Endothelial cell of umbilical vein (primary cell): ENCODE measurements around the gene SGSM2.

Source experiments
- JUN ChIP-seq: IDR thresholded peaks from 2 replicates; pipeline ENCODE4 v1.6.1; 2011; ENCODE audit warnings: borderline replicate concordance, low read depth; ENCODE audit not compliant: insufficient read length, insufficient read depth
- TF ChIP-seq, protein P1 (sequence below), 2 donors: IDR thresholded peaks; 1 replicate in 1 of 2; 2 replicates in 1 of 2; pipeline ENCODE4 v1.5.1; 2011; ENCODE audit warnings: low read length in 2 of 2, mild to moderate bottlenecking in 2 of 2, moderate library complexity in 2 of 2, control low read depth in 1 of 2, inconsistent platforms in 1 of 2, low read depth in 1 of 2; ENCODE audit not compliant: insufficient read depth in 1 of 2; ENCODE audit errors: extremely low read depth in 1 of 2

DNA sequence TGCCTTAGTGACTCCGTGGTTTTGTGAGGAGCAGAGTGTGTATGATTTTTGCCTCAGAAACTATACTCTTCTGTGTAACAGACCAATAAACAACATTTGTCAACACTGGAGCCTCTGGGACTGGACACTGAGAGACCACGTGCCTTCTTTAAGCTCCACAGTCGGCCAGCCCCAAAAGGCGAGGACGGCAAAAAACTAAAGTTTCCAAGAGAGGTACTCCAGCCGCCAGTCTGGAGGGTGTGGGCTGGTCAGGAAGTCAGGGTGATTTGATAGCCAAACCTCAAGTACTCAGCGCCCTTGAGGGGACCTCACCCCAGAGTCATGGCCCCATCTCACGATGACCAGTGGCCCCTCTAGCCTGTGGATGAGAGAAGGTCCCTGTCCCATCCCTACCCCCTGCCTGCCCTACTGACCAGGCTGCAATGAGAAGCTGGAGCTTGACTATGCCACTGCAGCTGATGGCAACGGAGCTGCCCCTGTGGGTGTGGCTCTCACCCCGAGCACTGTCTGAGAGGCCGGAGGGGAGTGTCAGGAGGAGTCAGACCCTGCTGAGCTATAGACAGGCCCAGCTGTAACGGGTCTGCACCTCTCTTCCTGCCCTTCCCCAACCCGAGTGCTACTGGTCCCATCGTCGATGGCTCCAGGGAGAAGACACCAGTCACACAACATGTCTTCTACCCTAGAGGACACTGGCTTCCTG lies 43.8 kb downstream of the SGSM2 start:
- TF ChIP-seq, protein P1, sequence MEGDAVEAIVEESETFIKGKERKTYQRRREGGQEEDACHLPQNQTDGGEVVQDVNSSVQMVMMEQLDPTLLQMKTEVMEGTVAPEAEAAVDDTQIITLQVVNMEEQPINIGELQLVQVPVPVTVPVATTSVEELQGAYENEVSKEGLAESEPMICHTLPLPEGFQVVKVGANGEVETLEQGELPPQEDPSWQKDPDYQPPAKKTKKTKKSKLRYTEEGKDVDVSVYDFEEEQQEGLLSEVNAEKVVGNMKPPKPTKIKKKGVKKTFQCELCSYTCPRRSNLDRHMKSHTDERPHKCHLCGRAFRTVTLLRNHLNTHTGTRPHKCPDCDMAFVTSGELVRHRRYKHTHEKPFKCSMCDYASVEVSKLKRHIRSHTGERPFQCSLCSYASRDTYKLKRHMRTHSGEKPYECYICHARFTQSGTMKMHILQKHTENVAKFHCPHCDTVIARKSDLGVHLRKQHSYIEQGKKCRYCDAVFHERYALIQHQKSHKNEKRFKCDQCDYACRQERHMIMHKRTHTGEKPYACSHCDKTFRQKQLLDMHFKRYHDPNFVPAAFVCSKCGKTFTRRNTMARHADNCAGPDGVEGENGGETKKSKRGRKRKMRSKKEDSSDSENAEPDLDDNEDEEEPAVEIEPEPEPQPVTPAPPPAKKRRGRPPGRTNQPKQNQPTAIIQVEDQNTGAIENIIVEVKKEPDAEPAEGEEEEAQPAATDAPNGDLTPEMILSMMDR (IDR thresholded peaks at IDR 0.05; ENCODE audit: extremely low read depth in 1 of 2, insufficient read depth in 1 of 2, low read depth in 1 of 2, low read length in 2 of 2): no peak
- no peak for TF ChIP-seq JUN
